NOMO-1 treated with dmso at 0.1 percent for 144 hours (cell line): Measurements from ENCODE around the gene UAP1.

Source experiments
- DNase-seq: peaks from one replicate; lab custom pipeline; 2025; ENCODE audit not compliant: unreplicated experiment; lab: John Stamatoyannopoulos, UW

The UAP1 gene

GRCh38 chr1:162561616-162562469 is at the start of gene UAP1:
Gene UAP1, plus strand, starts transcription at chr1:162561722. Its CDS starts 4,347 bp downstream, at chr1:162566069.
- DNase-seq: no peak

GRCh38 chr1:162527314-162527713 is 34.2 kb upstream of the UAP1 start:
- no peak for DNase-seq

GRCh38 chr1:162530307-162530987 is 31.1 kb upstream of the UAP1 start:
- no peak for DNase-seq

DNA sequence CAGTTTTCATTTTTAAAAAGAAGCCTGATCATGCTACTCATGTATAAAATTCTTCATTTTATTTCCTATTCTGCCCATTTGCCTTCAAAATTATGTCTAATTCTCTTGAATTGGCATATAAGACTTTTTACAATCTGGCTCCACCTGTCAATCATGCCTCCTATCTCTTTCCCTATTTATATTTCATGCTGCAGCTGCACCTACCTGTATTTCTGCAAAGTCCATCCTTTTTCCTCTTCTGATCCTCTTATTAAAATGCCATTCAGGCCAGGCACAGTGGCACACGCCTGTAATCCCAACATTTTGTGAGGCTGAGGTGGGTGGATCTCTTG is 30.6 kb upstream of the UAP1 start:
- DNase-seq: no peak

- DNase-seq: no peak
Measured at GRCh38 chr1:162535501-162535900, 26.0 kb upstream of the UAP1 start.

DNA sequence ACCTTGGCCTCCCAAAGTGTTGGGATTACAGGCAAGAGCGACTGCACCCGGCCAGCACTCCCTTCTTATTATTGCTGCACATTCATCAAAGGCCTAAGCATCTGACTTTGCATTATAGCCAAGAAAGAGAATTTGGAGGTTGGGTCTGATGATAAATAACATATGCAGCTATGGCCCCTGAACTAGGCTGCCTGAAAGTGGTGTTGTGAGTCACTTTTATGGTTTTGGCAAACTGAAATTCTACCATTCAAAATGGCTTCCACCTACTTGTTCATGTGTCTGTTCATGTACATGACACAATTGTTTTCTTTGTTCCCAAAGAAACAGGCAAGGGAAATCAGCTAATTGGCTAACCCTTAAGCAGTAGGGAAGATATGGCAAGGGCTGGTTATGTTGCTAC is 25.0 kb upstream of the UAP1 start:
- no peak for DNase-seq

- DNase-seq: no peak
Measured at GRCh38 chr1:162537216-162537615, 24.3 kb upstream of the UAP1 start.

DNA sequence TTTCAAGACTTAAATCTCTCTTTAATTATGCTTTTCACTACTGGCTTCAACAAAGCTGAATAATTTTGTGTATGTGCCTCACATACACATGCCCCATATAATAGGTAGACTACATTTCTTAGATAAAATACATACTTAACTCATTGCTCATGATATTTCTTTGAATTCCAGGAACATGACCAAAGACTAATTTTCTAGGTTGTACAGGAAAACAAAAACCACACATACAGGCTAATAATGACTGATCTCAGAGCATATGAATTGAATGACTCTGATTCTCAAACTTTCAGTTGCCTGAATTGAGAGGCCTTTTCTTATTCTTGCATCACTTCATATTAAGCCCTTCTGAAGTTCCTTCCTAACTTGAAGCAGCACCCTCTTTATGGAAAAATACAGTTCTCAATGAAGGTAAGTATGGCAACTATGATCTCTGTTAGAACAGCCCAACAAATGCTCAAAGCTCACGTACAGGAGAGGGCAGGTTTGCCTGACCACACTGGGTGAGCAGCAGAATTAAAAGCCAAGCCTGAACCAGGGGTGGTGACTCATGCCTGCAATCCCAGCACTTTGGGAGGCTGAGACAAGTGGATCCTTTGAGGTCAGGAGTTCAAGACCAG is 22.6 kb upstream of the UAP1 start:
- DNase-seq: no peak

GRCh38 chr1:162541619-162542141 is 19.8 kb upstream of the UAP1 start:
- no peak for DNase-seq

DNA sequence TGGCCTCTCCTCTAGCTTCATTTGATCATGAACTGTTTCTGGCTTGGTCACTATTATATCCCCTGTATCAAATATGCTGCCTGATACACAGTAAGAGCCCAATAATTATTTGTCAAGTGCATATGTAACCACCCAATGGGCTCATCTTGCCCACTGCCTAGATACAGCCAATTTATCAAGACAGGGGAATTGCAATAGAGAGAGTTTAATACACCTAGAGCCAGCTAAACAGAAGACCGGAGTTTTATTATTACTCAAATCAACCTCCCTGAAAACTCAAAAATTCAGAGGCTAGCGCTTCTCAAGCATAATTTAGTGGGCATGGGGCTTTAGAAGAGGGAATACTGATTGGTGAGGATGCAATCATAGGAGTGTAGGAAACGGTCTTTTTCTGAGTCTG is 18.3 kb upstream of the UAP1 start:
- no peak for DNase-seq

GRCh38 chr1:162548170-162548569 is 13.4 kb upstream of the UAP1 start:
- DNase-seq: no peak

DNA sequence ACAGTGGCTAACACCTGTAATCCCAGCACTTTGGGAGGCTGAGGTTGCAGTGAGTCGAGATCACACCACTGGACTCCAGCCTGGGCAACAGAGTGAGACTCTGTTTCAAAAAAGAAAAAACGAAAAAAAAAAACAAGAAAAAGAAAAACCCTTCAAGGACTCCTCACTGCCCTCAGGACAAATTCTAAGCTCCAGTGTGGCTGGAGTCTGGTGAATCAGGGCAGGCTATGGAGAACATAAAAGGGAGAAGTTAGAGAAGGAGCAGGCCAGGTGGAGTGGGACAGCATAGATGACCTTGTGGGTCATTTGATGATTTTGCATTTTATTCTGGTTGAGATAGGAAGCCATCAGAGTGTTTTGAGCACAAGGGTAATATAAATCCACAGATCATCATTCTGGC is 12.5 kb upstream of the UAP1 start:
- DNase-seq: no peak

- no peak for DNase-seq
Measured at GRCh38 chr1:162550925-162551324, 10.6 kb upstream of the UAP1 start.

DNA sequence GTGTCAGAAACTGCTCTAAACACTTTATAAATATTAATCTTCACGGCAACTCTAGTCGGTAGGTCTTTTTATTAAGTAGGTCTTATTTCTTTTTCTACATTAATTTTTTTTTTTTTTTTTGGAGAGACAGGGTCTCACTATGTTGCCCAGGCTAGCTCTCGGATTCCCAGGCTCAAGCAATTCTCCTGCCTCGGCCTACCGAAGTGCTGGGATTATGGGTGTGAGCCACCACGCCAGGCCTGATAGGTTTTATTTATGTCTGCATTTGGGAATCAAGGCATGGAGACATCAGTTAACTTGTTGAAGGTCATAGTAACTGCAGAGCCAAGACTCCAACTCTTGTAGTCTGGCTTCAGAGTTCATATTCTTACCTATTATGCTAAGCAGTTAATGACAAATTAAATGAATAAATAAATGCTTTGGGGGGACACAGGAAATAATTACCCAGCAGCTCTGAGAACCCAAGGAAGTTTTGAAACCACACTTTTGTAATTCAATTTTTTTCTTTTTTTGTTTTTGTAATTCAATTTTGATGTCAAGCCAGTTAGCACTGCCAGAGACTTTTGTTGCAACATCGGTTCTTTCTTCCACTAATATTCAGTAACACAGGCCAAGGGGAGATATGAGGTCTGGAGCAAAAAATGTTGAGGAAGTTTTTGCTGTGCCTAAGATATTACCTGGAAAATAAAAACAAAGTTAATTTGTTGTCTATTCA is 9.4 kb upstream of the UAP1 start:
- DNase-seq: no peak

DNA sequence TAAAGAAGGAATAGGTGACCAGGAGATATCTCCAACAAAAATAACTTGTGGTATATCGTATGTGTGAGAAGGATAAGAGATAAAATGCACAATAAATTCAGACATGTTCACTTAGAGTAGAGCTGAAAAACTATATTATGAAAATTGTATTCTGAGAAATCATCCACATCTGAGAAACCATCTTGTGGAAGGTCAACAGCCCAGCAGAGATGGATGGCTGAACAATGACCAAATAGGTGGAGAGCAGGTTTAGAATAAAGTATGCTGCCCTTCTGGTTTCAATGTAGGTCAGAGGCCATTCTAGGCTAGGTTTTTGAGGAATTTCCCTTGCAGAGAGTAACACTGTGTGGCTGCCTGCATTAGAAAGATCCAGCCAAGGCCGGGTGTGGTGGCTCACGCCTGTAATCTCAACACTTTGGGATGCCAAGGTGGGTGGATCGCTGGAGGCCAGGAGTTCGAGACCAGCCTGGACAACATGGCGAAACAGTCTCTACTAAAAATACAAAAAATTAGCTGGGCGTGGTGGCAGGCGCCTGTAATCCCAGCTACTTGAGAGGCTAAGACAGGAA is 8.8 kb upstream of the UAP1 start:
- no peak for DNase-seq

- no peak for DNase-seq
Measured at GRCh38 chr1:162554258-162554657, 7.3 kb upstream of the UAP1 start.

GRCh38 chr1:162557536-162557935 is 4.0 kb upstream of the UAP1 start:
- no peak for DNase-seq

DNA sequence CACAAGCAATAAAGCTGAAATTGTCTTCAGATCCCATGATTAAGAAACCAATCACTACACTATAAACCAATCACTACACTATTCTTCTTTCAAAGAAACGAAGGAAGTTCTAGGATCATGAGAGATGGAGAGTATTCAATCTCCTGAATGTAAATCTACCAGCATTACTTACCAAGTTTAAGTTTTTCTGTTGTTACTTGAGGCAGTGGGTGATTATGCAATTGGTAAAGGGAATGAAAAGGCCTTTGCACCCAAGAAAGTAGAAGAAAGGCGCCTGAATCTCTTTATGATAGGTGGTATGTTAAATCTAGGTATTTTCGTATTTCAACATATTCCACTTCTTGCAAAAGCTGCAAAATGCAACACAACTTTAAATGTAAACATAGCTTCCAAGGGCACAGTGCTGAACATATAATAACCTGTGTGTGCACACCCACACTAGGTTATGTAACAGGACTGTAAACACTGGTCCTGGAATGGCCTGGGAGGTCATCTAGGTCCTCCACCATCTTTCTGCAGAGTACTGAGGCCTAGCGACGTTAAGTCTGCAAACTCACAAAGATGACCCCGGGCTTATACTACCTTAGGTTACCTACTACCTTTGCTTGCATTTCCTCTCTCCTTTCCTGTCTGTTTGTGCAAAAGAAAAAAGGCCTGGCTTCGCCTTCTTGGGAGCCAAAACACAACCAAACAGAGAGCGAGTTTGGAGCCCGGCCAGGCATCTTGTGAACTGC is 1.1 kb upstream of the UAP1 start:
- no peak for DNase-seq

GRCh38 chr1:162561037-162561615 is 396 bp upstream of the UAP1 start:
- peak; percentile 95 for DNase-seq

DNA sequence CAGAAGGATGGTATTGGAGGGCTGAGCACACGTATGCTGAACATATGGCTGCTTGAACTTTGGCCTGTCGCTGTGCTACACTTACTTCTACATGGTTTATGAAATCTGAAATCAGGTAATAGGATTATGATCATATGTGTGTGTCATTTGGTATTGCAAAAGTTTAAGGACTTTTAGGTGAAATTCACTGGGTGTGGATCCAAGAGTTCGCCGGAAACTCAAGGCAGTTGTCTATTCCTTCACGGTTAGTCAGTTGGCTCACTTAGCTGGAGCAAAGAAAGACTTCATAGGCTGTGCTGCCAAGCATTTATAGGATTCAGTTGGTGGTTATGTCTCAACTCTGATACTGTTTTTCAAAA is 927 bp downstream of the UAP1 start:
- DNase-seq: no peak
